ENCODE results near the gene FADS1.

Gene FADS1

GRCh38 chr11:61846362-61847020 is 29.7 kb upstream of the FADS1 start:
- no peak for DNase-seq (ENCODE audit: low spot score)

DNA sequence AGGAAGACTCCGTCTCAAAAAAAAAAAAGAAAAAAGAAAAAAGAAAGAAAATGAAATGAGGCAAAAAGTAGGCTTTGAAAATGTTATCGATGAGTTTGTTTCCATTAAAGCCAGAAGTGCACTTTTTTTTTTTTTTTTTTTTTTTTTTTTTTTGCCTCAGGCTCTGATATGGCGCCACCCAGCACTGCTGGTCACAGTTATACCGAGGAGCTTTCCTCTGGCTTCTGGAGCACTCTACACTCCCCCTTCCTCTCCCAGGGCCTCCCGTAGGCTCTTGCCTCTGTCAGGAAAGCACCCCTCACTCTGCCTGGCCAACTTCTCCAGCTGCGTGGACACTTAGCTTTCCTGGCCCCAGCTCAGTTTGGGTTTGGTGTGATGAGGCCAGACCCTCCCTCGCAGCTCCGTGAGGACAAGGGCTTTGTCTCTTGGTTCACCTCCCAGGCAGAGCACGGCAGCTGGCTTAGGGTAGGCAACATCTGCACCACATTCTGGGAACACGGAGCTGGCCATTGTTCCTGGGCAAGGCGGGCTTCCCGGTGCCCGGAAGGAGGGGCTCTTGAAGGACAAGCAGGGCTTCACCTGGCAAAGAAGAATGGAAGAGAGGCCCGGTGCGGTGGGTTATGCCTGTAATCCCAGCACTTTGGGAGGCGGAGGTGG is 28.2 kb upstream of the FADS1 start:
- no peak for DNase-seq (ENCODE audit: low spot score)

- no peak for DNase-seq (ENCODE audit: low spot score)
Measured at GRCh38 chr11:61842528-61842820, 25.7 kb upstream of the FADS1 start.

- no peak for DNase-seq (ENCODE audit: low spot score)
Measured at GRCh38 chr11:61841636-61842527, 25.1 kb upstream of the FADS1 start.

DNA sequence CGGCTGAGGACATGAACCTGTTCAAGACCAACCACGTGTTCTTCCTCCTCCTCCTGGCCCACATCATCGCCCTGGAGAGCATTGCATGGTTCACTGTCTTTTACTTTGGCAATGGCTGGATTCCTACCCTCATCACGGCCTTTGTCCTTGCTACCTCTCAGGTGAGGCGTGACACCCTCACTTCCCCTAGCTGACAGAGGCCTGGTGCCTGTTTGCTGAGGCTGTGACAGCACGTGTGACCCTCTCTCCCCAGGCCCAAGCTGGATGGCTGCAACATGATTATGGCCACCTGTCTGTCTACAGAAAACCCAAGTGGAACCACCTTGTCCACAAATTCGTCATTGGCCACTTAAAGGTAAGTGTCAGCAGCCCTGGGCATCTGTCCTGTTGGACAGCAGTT is 23.6 kb upstream of the FADS1 start:
- DNase-seq (ENCODE audit: low spot score): no peak

DNA sequence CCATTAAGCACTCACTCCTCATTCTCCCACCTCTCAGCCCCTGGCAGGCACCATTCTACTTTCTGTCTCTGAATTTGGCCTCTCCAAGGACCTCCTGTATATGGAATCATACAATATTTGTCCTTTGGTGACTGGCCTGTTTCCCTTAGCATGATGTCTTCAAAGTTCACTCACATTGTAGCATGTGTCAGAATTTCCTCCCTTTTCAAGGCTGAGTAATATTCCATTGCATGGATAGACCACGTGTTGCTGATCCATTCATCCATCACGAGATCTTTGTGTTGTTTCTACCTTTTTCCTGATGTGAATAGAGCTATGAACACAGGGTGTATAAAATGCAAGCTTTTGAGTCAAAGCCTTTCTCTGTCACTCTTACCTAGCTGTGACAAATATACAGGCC is 22.9 kb upstream of the FADS1 start:
- no peak for DNase-seq (ENCODE audit: low spot score)

DNA sequence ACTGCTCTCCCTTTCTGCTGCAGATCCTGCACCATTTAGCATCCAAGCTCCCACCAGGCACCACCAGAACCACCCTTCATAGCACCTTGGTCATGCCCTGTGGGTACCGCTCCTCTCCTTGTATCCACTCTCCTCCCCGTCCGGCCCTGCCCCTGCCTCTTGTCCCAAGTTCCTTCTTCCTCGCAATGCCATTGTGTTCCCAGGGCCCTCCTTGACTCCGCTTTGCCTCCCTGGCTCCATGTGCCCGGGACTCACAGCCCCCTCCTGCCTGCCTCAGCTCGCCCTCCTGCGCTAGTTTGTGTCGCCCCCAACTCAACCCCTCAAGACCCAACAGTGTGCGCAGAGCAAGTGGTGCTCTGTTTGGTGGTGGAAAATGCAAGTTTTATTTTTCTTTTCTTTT is 22.1 kb upstream of the FADS1 start:
- no peak for DNase-seq (ENCODE audit: low spot score)

- DNase-seq (ENCODE audit: low spot score): no peak
Measured at GRCh38 chr11:61838501-61838900, 21.7 kb upstream of the FADS1 start.

- DNase-seq (ENCODE audit: low spot score): no peak
Measured at GRCh38 chr11:61837411-61838005, 20.7 kb upstream of the FADS1 start.

GRCh38 chr11:61836193-61836592 is 19.4 kb upstream of the FADS1 start:
- DNase-seq (ENCODE audit: low spot score): no peak

DNA sequence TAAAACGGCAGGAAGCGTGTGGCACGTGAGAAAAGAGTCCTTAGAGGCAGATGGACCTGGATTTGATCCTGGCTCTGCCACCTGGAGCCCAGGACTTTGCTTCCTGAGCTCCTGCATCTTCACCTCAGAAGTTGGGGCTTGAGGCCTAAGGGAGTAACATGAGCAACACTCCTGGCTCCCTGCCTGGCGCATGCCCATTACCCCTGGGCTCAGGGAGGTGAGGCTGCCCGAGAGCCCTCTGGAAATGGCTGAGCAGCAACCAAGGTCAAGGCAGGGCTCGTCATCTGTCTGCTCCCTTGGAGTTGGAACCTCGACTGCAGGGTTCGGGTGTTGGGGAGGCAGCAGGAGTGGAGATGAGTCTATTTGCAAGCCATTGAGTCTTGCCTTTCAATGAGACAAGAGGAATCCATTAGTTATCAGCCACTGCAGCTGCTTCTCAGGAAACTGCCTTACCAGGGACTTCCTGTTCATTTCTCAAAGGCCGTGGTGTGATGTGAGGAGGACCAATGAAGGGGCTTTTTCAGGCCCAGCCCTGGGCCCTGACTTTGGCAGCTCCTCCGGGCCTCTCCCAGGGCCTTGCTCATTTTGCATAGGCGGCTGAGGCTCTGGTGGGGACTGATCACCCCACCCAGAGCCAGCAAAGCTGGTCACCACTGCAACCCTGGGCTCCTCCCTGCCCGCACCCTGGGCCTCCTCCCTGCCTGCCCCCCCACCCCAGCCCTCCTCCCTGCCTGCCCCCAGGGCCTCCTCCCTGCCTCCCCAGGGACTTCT is 17.7 kb upstream of the FADS1 start:
- DNase-seq (ENCODE audit: low spot score): peak; percentile 90

- DNase-seq (ENCODE audit: low spot score): no peak
Measured at GRCh38 chr11:61833926-61834277, 17.1 kb upstream of the FADS1 start.

GRCh38 chr11:61833471-61833870 is 16.7 kb upstream of the FADS1 start:
- peak; percentile 35 for DNase-seq (ENCODE audit: low spot score)

GRCh38 chr11:61832754-61833153 is 16.0 kb upstream of the FADS1 start:
- DNase-seq (ENCODE audit: low spot score): no peak

DNA sequence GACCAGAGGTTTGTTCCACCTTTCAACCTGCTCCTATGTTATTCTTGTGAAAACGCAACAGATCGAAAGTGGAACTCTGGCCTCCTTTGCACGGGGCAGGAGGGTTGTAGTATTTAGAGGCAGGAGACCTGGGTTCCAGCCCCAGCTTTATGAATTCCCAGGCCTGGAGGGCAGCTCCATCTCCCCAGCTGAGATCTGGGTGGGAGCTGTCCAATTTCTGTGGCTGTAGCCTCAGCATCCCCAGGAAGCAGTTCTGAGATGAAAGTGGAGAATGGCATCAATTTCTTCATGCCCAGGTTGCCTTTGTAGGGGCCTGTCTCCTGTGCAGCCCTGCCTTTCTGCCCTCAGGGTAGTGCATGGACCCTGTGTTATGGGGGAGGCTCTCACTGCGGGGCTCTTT is 15.4 kb upstream of the FADS1 start:
- DNase-seq (ENCODE audit: low spot score): no peak

DNA sequence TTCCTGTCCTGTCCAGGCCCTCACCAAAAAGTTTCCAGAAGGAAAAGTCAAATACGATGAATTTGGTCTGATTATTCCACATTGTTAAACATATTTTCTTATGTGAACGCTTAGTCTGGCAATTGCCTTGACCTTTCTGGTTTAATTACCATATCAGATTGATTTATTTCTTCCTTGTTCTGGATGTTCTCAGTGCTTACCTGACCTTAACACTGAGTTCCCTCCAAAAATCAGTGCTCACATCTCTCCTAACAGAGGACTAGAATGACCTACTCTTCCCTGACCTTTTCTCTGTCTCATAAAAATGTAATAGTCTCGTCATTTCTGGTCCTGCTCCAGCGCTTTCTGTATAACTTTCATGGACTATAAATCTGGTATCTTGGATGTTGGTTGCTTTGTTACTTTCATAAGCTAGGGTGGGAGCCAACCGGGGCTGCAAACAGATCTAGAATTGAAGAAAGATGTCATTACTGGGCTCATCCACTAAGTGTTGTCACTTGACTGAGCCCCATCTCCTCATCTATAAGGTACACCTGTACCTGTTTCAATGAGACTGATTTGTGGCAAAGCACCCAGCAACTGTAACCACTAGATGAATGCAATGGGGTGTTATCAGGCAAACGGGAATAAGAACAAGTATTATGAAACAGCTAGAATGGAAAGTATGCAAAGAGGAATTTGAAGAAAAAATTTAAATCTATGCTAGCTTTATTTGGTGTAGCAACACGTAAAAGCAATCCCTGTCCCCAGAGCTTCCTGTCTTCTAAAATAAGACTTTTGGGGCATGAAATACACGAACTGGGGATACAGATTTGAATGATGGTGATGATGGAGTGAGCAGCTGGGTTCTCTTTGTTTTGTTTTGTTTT is 13.7 kb upstream of the FADS1 start:
- DNase-seq (ENCODE audit: low spot score): no peak

DNA sequence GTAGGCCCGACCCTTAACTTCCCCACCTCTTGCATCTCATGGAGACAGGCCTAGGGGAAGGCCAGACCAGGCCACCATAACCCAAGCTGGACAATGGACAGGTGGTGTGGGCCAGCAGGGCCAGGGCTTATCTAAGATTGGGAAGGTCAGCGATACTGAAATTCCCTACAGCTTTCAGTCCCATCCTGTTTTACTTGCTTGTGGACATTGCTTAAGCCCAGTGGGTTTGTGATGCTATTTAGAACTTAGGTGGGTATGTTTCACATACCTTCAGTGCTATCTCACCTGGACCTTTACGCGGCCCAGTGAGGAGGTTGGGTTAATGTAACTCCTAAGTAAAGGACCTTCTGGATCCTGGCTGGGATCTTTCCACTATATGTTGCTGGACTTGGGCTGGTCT is 13.0 kb upstream of the FADS1 start:
- no peak for DNase-seq (ENCODE audit: low spot score)

DNA sequence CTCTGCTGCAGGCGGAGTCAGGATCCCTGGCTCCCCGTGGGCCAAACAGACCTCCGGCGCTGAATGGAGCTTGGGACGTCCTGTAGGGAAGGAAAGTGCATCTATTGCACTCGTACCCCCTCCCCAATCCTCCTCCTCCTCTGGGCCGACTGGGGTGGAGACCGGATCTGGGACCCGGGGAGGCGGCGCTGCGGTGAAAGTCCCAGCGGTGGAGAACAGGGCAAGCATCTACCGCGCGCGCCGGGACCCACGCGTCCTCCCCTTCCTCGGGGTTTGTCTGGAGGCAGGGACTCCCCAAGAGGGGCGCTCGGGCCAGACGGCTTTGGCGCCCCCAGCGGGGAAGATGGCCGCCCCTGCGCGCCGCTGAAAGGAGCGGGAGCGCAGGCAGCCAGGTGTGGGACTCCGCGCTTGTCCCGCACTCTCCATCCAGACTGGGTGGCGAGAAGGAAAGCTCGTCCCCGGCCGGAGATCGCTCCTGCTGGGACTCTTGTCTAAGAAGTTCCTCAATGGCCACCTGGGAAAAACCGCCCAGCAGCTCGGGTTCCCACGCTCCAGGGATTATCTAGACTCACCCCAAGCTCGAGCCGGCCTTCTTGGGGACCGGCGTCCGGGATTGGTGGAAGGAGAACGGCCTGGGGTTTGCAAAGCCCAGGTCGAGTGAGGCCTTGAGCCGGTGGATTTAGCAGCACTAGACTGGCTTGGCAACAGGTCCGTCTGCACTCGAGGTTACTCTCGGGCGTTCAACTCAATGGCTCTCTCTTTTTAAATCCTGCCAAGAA is 12.0 kb upstream of the FADS1 start:
- DNase-seq (ENCODE audit: low spot score): peak; percentile 57

DNA sequence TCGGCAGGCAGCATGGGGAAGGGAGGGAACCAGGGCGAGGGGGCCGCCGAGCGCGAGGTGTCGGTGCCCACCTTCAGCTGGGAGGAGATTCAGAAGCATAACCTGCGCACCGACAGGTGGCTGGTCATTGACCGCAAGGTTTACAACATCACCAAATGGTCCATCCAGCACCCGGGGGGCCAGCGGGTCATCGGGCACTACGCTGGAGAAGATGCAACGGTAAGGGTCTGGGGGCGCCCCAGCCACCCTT is 11.5 kb upstream of the FADS1 start:
- DNase-seq (ENCODE audit: low spot score): no peak

- peak; percentile 97 for DNase-seq (ENCODE audit: low spot score)
Measured at GRCh38 chr11:61827571-61828378, 11.0 kb upstream of the FADS1 start, which contains the start of gene FADS2. TSS of gene FADS2 (plus strand) at chr11:61828300. CDS start at chr11:61828391, 91 bp downstream.
